ENCODE data around the gene CCNJL.
"Not testable (repeated sequence)": the region's sequence is repeated elsewhere in the genome, so short reads cannot be mapped to it uniquely, and the experiment has no call there.

Gene CCNJL

GRCh38 chr5:160347448-160347847 is 35.1 kb upstream of the CCNJL start:
- no peak for TF ChIP-seq CTCF (IDR thresholded peaks at IDR 0.05; ENCODE audit: low read depth, low read length)

GRCh38 chr5:160342413-160342941 is 30.1 kb upstream of the CCNJL start:
- DNase-seq (ENCODE audit: extremely low read depth, low read depth): no peak

More at GRCh38 chr5:160347448-160347847, 35.1 kb upstream of the CCNJL start:
- DNase-seq (ENCODE audit: extremely low read depth, low read depth): no peak

GRCh38 chr5:160341309-160341870 is 29.0 kb upstream of the CCNJL start:
- TF ChIP-seq CTCF (IDR thresholded peaks at IDR 0.05; ENCODE audit: low read depth, low read length): no peak
- no peak for DNase-seq (ENCODE audit: extremely low read depth, low read depth)

More at GRCh38 chr5:160342413-160342941, 30.1 kb upstream of the CCNJL start:
- TF ChIP-seq CTCF (IDR thresholded peaks at IDR 0.05; ENCODE audit: low read depth, low read length): no peak

GRCh38 chr5:160340513-160340912 is 28.1 kb upstream of the CCNJL start:
- DNase-seq (ENCODE audit: extremely low read depth, low read depth): not testable (repeated sequence)

- TF ChIP-seq CTCF (IDR thresholded peaks at IDR 0.05; ENCODE audit: low read depth, low read length): no peak
- no peak for DNase-seq (ENCODE audit: extremely low read depth, low read depth)
These were observed 27.2 kb upstream of the CCNJL start for GRCh38 chr5:160339406-160340130.

- not testable (repeated sequence) for DNase-seq (ENCODE audit: extremely low read depth, low read depth)
These were observed 22.4 kb upstream of the CCNJL start for GRCh38 chr5:160334716-160335115.

GRCh38 chr5:160333721-160334120 is 21.4 kb upstream of the CCNJL start:
- DNase-seq (ENCODE audit: extremely low read depth, low read depth): no peak
- no peak for TF ChIP-seq CTCF (IDR thresholded peaks at IDR 0.05; ENCODE audit: low read depth, low read length)

- DNase-seq (ENCODE audit: extremely low read depth, low read depth): no peak
- TF ChIP-seq CTCF (IDR thresholded peaks at IDR 0.05; ENCODE audit: low read depth, low read length): no peak
These were observed 17.8 kb upstream of the CCNJL start for GRCh38 chr5:160330212-160330611.
